Measurements from ENCODE around the gene CNTN5.

CNTN5 gene

GRCh38 chr11:99918761-99919160 is 898.0 kb downstream of the CNTN5 start:
- no peak for TF ChIP-seq CTCF (IDR thresholded peaks at IDR 0.05; ENCODE audit: low read depth, low read length, missing control alignments)
- no peak overlapping the region for H3K4me3 ChIP-seq (ENCODE audit: low read depth, low read length)
- no peak for DNase-seq (ENCODE audit: low read depth)

GRCh38 chr11:99920956-99921355 is 900.2 kb downstream of the CNTN5 start:
- no peak for TF ChIP-seq CTCF (IDR thresholded peaks at IDR 0.05; ENCODE audit: low read depth, low read length, missing control alignments)
- DNase-seq (ENCODE audit: low read depth), result no peak
- no peak overlapping the region for H3K4me3 ChIP-seq (ENCODE audit: low read depth, low read length)

- TF ChIP-seq CTCF (IDR thresholded peaks at IDR 0.05; ENCODE audit: low read depth, low read length, missing control alignments), result no peak
- no peak overlapping the region for H3K4me3 ChIP-seq (ENCODE audit: low read depth, low read length)
Measured at GRCh38 chr11:99925968-99926367, 905.2 kb downstream of the CNTN5 start.

GRCh38 chr11:99932684-99933083 is 911.9 kb downstream of the CNTN5 start:
- no peak for TF ChIP-seq CTCF (IDR thresholded peaks at IDR 0.05; ENCODE audit: low read depth, low read length, missing control alignments)
- H3K4me3 ChIP-seq (ENCODE audit: low read depth, low read length), result no peak overlapping the region
- DNase-seq (ENCODE audit: low read depth), result no peak

More at GRCh38 chr11:99925968-99926367, 905.2 kb downstream of the CNTN5 start:
- no peak for DNase-seq (ENCODE audit: low read depth)

- no peak for TF ChIP-seq CTCF (IDR thresholded peaks at IDR 0.05; ENCODE audit: low read depth, low read length, missing control alignments)
- DNase-seq (ENCODE audit: low read depth), result no peak
Measured at GRCh38 chr11:99934008-99934407, 913.3 kb downstream of the CNTN5 start.

GRCh38 chr11:99937330-99937729 is 916.6 kb downstream of the CNTN5 start:
- TF ChIP-seq CTCF (IDR thresholded peaks at IDR 0.05; ENCODE audit: low read depth, low read length, missing control alignments), result no peak
- DNase-seq (ENCODE audit: low read depth), result no peak
- no peak overlapping the region for H3K4me3 ChIP-seq (ENCODE audit: low read depth, low read length)

More at GRCh38 chr11:99934008-99934407, 913.3 kb downstream of the CNTN5 start:
- H3K4me3 ChIP-seq (ENCODE audit: low read depth, low read length), result no peak overlapping the region

GRCh38 chr11:99952816-99953215 is 932.1 kb downstream of the CNTN5 start:
- no peak for DNase-seq (ENCODE audit: low read depth)
- TF ChIP-seq CTCF (IDR thresholded peaks at IDR 0.05; ENCODE audit: low read depth, low read length, missing control alignments), result no peak
- no peak overlapping the region for H3K4me3 ChIP-seq (ENCODE audit: low read depth, low read length)

Measured in GM12864 (cell line).